Colonic mucosa (tissue), 4 donors: ENCODE measurements around the gene MTMR2. TPM values are rescaled to one million over a fixed set of nuclear protein-coding genes. Genes with fewer than 3 reads are reported as not detected.

ENCODE experiments used
- DNase-seq: peaks from one replicate; pipeline ENCODE4 v3.0.0-alpha.2; 2020
- H3K27ac ChIP-seq: fragments of 200-600 bp; one replicate; pipeline ENCODE4 v1.8.0; 2021
- H3K27me3 ChIP-seq: fragments of 200-600 bp; one replicate; pipeline ENCODE4 v1.8.0; 2021
- H3K36me3 ChIP-seq: fragments of 200-600 bp; one replicate; pipeline ENCODE4 v1.8.0; 2021
- H3K4me1 ChIP-seq: fragments of 200-600 bp; one replicate; pipeline ENCODE4 v1.8.0; 2021; ENCODE audit warnings: mild to moderate bottlenecking
- H3K4me3 ChIP-seq: fragments of 200-600 bp; one replicate; pipeline ENCODE4 v1.8.0; 2021
- H3K9ac ChIP-seq, 2 donors: one replicate each; pipeline ENCODE4 v1.7.0; 2013; ENCODE audit warnings: control low read depth in 2 of 2, low read depth in 2 of 2, low read length in 2 of 2
- H3K9me3 ChIP-seq: fragments of 200-600 bp; one replicate; pipeline ENCODE4 v1.8.0; 2021
- intact Hi-C: fragments of 100-400 bp; cut with DNase I; formaldehyde crosslinking; loops from one replicate; pipeline ENCODE4 v1.14.1; 2022
- total RNA-seq, 2 donors: library from RNA; stranded (reverse); fragmentation: NEBNext Ultra II Directional in 1 of 2; extraction: Animal tissue kit (Norgen Biotek cat#: 25700) in 1 of 2; gene quantifications; one replicate each; pipeline ENCODE4 v1.2.1, GENCODE V29; 2021
- TF ChIP-seq, protein P1 (sequence below): fragments of 200-600 bp; IDR thresholded peaks from one replicate; pipeline ENCODE4 v1.8.0; 2022; ENCODE audit warnings: antibody characterized with exemption, mild to moderate bottlenecking
- donor health status: healthy.
- donor health status: DM: no; HTN: no; CAD: no.
- donor health status: DM: no; HTN: no; CAD: no.

Gene MTMR2
- total RNA-seq, 2 donors from 2014 or later = 29.3 to 34.3 TPM

DNA sequence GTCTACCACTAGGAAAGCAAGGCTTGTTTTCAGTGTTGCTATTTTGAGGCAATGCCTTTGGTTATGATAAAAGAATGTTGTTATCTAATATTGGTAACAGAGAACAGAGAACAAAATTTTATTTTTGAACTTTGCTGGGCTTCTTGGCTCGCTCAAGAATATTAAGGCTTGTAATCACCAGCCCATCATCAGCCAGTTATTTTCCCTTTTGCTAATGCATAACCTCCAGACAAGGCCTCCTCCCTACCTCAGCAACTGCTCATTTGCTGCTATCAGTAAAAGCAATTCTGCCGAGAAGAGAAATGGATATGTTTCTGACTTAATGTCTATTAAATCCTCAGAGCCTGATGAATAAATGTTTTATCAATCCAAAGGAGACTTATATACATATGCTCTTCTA is 8.9 kb downstream of the MTMR2 start:
- Histone ChIP-seq H3K27ac (no peak overlapping the region), H3K4me3 (no peak overlapping the region), H3K36me3 (no peaks in the 10 kb centered on the region), H3K4me1 (no peaks in the 10 kb centered on the region), H3K9me3 (no peaks in the 10 kb centered on the region), H3K27me3 (no peaks in the 10 kb centered on the region), H3K9ac (no peak overlapping the region)
- intact Hi-C loops = no loop called here
- TF ChIP-seq, protein P1, sequence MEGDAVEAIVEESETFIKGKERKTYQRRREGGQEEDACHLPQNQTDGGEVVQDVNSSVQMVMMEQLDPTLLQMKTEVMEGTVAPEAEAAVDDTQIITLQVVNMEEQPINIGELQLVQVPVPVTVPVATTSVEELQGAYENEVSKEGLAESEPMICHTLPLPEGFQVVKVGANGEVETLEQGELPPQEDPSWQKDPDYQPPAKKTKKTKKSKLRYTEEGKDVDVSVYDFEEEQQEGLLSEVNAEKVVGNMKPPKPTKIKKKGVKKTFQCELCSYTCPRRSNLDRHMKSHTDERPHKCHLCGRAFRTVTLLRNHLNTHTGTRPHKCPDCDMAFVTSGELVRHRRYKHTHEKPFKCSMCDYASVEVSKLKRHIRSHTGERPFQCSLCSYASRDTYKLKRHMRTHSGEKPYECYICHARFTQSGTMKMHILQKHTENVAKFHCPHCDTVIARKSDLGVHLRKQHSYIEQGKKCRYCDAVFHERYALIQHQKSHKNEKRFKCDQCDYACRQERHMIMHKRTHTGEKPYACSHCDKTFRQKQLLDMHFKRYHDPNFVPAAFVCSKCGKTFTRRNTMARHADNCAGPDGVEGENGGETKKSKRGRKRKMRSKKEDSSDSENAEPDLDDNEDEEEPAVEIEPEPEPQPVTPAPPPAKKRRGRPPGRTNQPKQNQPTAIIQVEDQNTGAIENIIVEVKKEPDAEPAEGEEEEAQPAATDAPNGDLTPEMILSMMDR = no peak
- no peak for DNase-seq

DNA sequence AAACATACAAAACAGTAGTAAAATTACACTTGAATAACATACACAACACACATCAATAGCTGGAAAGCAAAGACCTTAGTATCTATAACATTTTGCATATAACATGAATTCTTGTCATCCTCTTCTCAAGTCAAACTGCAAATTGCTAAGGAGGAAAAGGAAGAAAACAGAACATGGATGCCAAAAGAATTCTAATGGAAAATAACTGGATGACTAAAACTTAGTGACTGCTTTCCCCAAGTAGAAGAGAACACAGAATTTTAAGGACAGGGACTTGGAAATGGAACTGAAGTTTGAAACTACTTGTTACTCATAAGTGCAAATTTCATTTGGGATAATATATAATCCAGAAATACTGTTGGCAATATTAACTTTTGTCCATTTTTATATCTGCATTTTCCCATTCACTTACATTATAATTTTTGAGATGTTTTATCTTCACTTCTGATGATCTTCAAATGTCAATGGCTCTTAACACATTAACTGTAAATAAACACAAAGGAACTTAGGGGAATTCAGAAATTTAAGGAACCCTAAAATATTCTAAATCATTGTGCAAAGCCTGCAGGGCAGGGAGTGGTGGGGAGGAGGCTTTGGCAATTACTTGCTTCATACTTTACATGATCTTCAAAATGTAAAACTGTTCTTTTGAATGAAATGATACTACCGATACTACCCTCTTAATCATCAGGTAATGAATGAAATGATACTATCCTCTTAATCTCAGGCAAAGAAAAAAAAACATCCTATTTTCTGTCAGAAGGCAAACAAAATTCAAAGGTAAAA is 9.9 kb downstream of the MTMR2 start:
- intact Hi-C loops = no loop called here
- H3K27me3 ChIP-seq = no peaks in the 10 kb centered on the region
- no peaks in the 10 kb centered on the region for H3K36me3 ChIP-seq
- TF ChIP-seq, protein P1 = no peak
- DNase-seq = no peak
- no peaks in the 10 kb centered on the region for H3K9me3 ChIP-seq
- H3K27ac ChIP-seq = no peak overlapping the region
- H3K4me1 ChIP-seq = no peaks in the 10 kb centered on the region
- H3K9ac ChIP-seq = no peak overlapping the region
- H3K4me3 ChIP-seq = no peak overlapping the region

DNA sequence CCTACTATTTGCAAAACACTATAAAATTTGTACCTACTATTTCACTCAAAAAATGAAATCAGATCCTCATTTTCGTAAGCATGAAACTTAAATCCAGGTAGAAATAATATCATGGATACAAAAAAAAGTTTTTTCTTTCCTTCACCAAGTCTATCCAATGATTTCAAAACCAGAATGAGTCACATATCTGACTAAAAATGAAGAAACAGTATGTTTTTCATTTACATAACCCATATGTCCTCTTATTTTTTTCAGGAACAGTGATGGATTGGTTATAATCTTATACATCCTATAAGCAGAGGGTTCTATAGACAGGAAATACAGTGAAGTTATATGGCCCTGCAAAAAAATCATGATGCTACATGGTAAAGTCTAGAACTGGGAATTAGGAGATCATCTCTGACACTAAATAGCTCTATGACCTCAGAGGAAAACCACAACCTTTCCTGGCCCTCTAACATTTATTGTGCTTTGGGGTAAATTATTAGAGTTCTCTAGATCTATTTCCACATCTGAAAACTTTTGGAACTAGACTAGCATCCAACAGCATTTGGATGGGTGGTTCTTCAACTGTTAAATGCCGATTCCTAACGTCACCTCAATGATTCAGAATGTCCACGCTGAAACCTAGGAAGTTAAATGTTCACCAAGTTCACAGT is 10.9 kb downstream of the MTMR2 start:
- no peaks in the 10 kb centered on the region for H3K27me3 ChIP-seq
- intact Hi-C loops = no loop called here
- TF ChIP-seq, protein P1 = no peak
- no peak for DNase-seq
- no peak overlapping the region for H3K27ac ChIP-seq
- H3K4me1 ChIP-seq = no peaks in the 10 kb centered on the region
- H3K9ac ChIP-seq = no peak overlapping the region
- H3K36me3 ChIP-seq = no peaks in the 10 kb centered on the region
- H3K9me3 ChIP-seq = no peaks in the 10 kb centered on the region
- H3K4me3 ChIP-seq = no peak overlapping the region

DNA sequence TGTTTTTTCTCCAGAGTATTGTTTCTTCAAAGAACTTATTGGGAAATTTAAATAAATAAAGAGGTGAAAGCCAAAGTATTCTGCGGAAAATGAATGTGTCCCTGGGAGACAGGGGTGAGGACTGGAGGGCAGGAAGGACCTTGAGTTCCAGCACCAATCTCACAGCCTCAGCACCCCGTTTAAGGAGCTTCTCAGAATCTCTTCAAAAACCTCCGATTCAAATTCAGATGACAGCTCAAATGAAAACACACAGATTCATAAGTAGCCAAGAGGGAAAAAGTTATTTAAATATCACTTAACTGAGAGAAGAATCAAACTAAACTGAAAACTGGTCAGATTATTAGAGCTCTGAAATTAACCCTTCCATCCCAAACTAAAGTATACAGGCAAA is 12.5 kb downstream of the MTMR2 start:
- no peak overlapping the region for H3K27ac ChIP-seq
- no peaks in the 10 kb centered on the region for H3K9me3 ChIP-seq
- no peak overlapping the region for H3K4me3 ChIP-seq
- no peaks in the 10 kb centered on the region for H3K36me3 ChIP-seq
- DNase-seq = no peak
- no peak overlapping the region for H3K9ac ChIP-seq
- H3K4me1 ChIP-seq = no peaks in the 10 kb centered on the region
- intact Hi-C loops = no loop called here
- no peaks in the 10 kb centered on the region for H3K27me3 ChIP-seq
- TF ChIP-seq, protein P1 = no peak

DNA sequence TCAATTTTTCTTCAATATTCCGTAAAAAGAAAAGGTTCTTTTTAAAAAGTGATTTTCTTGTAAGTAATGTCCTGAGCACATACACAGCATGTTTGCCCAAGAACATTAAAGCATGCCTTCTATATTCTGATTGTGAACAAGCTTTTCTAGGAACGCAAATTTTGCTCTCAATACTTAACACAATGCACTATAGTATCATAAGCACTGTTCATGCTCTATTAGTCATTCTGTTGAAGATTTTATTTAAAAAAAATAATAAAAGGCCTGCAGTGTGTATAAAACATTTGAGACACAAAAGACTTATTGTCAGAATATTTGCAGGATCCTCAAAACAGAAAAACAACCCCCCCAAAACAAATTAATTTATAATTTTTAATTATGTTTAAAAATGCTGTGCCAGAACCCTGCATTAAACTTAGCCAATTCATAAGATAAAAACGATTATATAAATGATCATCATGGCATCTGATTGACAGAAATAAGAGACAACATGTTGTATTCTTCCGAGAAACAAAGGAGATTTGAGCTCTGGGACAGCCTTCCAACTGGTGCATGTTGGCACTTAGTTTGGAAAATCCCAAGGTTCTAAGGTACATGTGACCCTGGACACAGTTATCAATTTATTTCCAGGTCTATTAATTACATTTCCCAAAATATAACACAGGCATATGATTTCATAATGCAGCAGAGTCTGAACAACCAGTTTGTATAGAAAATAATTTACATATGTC is 13.1 kb downstream of the MTMR2 start:
- intact Hi-C loops = no loop called here
- H3K9ac ChIP-seq = no peak overlapping the region
- H3K4me3 ChIP-seq = no peak overlapping the region
- H3K36me3 ChIP-seq = no peaks in the 10 kb centered on the region
- no peak for DNase-seq
- H3K4me1 ChIP-seq = no peaks in the 10 kb centered on the region
- H3K9me3 ChIP-seq = no peaks in the 10 kb centered on the region
- TF ChIP-seq, protein P1 = no peak
- H3K27ac ChIP-seq = no peak overlapping the region
- H3K27me3 ChIP-seq = no peaks in the 10 kb centered on the region
